Measurements from ENCODE around the gene TARBP1. TPM values are rescaled to one million over a fixed set of nuclear protein-coding genes. Genes with fewer than 3 reads are reported as not detected.

Gene TARBP1
- total RNA-seq, 6 donors from 2014 or later: 17.6 to 51.2 (median 25.8) TPM

DNA sequence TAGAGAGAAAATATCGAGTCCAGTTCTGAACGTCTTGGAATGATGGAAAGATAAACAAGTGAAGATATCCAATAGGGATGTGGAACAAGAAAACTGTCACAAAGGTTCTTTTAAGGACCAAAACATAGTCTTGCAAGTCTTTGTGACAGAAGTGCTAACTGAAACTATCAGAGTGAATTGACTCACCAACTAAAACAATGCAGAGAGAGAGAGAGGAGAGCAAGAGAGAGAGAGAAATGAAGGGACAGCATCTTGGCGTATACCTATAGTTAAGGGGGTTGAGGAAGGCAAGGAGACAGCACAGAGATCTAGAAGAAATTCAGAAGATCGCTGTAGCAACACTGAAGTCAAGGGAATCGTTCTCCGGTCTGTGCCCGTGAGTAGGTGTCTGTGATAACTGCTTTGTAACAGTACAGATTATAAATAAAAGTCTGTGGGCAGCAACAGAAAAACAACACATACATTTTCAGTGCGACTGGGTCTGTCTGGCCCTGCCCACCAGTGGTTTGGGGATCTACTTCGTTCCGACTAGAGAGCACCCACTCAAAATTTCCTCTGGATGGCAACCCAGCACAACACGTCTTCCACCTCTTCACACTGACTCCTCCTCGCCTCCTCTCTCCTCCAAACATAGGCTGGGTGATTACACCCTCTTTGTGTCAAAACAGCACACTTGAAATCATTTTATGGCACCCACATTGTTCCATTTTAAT, 110.5 kb downstream of the TARBP1 start:
- ATAC-seq (ENCODE audit: low FRiP score in 2 of 2) (no peak), DNase-seq (no peak)
- H3K4me3 ChIP-seq: no peak overlapping the region
- TF ChIP-seq, protein P1, sequence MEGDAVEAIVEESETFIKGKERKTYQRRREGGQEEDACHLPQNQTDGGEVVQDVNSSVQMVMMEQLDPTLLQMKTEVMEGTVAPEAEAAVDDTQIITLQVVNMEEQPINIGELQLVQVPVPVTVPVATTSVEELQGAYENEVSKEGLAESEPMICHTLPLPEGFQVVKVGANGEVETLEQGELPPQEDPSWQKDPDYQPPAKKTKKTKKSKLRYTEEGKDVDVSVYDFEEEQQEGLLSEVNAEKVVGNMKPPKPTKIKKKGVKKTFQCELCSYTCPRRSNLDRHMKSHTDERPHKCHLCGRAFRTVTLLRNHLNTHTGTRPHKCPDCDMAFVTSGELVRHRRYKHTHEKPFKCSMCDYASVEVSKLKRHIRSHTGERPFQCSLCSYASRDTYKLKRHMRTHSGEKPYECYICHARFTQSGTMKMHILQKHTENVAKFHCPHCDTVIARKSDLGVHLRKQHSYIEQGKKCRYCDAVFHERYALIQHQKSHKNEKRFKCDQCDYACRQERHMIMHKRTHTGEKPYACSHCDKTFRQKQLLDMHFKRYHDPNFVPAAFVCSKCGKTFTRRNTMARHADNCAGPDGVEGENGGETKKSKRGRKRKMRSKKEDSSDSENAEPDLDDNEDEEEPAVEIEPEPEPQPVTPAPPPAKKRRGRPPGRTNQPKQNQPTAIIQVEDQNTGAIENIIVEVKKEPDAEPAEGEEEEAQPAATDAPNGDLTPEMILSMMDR (IDR thresholded peaks at IDR 0.05): no peak
- TF ChIP-seq POLR2AphosphoS5 (IDR thresholded peaks at IDR 0.05) (no peak), POLR2A (IDR thresholded peaks at IDR 0.05) (no peak), EP300 (IDR thresholded peaks at IDR 0.05) (no peak)
- peaks cover 5 to 8% (median 7%) of the 10 kb centered on the region in 4 donors for H3K4me1 ChIP-seq
- H3K27ac ChIP-seq: no peak overlapping the region
- H3K9me3 ChIP-seq: no peaks in the 10 kb centered on the region
- H3K27me3 ChIP-seq: no peaks in the 10 kb centered on the region
- WGBS, 2 donors: 76 to 78% methylated on average over 12 of the region's 12 CpGs
- no peaks in the 10 kb centered on the region for H3K36me3 ChIP-seq

DNA sequence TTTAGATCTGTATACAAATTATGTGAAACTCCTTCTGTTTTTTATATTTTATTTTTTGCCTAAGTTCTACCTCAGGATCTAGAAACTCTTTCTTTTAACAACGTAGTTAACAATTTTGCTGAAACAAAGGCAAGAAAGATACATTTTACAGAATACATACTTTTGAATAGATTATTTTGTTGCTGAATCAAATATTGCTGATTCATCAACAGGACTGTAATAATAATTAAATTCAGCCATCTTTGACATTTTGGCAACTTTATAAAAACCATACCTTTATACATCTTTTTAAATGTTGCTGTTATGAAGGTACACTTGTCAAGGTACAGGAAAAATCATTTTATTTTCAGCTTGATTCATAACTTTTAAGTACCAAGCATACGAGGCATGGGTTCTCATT, 116.4 kb downstream of the TARBP1 start:
- WGBS, 2 donors: 84 to 86% methylated on average over 2 of the region's 2 CpGs
- H3K4me3 ChIP-seq: no peak overlapping the region
- no peaks in the 10 kb centered on the region for H3K9me3 ChIP-seq
- H3K36me3 ChIP-seq: no peaks in the 10 kb centered on the region
- DNase-seq (no peak), ATAC-seq (ENCODE audit: low FRiP score in 2 of 2) (no peak)
- H3K27ac ChIP-seq: no peak overlapping the region
- no peaks in the 10 kb centered on the region for H3K4me1 ChIP-seq
- H3K27me3 ChIP-seq: no peaks in the 10 kb centered on the region
- no peak for TF ChIP-seq POLR2A (IDR thresholded peaks at IDR 0.05)
- TF ChIP-seq, protein P1 (IDR thresholded peaks at IDR 0.05): no peak
- no peak for TF ChIP-seq POLR2AphosphoS5 (IDR thresholded peaks at IDR 0.05)
- no peak for TF ChIP-seq EP300 (IDR thresholded peaks at IDR 0.05)

DNA sequence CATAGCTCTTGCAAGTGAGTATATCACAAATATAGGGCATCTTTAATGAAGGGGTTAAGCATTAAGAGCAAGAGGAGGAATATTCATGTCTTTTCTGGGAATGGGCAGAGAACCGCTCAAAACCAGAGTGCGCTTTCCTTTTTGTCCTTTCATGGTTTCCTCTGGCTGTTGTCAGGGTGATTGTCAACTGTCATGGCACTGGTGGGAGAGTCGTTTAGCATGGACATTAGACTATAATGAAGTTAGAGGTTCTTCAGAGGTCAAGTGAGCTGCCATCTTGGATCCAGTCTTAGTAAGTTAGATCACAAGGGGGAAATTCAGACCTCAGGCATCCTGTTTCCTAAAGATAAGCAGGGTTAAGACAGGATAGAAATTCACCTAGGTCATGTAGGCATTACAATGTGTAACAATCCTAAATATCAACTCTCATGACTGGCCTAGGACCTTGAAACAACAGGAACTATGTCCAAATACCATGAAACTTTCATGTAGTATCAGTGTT, 117.8 kb downstream of the TARBP1 start:
- Histone ChIP-seq H3K36me3 (no peaks in the 10 kb centered on the region), H3K9me3 (no peaks in the 10 kb centered on the region), H3K27me3 (no peaks in the 10 kb centered on the region), H3K4me3 (no peak overlapping the region), H3K4me1 (no peaks in the 10 kb centered on the region), H3K27ac (no peak overlapping the region)
- DNase-seq (no peak), ATAC-seq (ENCODE audit: low FRiP score in 2 of 2) (no peak)
- 74 to 87% methylated on average over 3 of the region's 3 CpGs for WGBS, 2 donors
- TF ChIP-seq, protein P1 (IDR thresholded peaks at IDR 0.05): no peak
- no peak for TF ChIP-seq EP300 (IDR thresholded peaks at IDR 0.05)
- TF ChIP-seq POLR2AphosphoS5 (IDR thresholded peaks at IDR 0.05): no peak
- TF ChIP-seq POLR2A (IDR thresholded peaks at IDR 0.05): no peak

DNA sequence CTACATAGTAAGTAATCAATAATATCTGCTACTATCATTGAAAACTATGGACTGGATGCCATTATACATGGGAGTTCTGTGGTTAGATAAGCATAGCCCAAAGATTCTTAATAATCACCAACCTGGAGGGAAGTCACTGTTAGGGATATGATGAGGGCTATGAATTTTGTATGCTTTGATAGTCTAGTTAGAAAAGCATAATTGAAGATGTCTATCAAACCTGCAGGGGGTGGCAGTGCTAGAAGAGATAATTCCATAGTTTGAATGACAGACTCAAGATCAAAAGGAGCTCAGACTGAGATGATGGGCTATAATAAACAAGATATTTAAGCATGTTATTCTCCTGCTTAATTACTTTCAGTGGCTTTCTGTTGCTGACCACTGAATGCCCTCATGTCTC, 121.1 kb downstream of the TARBP1 start:
- no peaks in the 10 kb centered on the region for H3K27me3 ChIP-seq
- H3K27ac ChIP-seq: no peak overlapping the region
- TF ChIP-seq POLR2A (IDR thresholded peaks at IDR 0.05) (no peak), EP300 (IDR thresholded peaks at IDR 0.05) (no peak), POLR2AphosphoS5 (IDR thresholded peaks at IDR 0.05) (no peak)
- TF ChIP-seq, protein P1 (IDR thresholded peaks at IDR 0.05): no peak
- ATAC-seq (ENCODE audit: low FRiP score in 2 of 2) (no peak), DNase-seq (no peak)
- H3K4me3 ChIP-seq: no peak overlapping the region
- no peaks in the 10 kb centered on the region for H3K36me3 ChIP-seq
- no peaks in the 10 kb centered on the region for H3K4me1 ChIP-seq
- H3K9me3 ChIP-seq: no peaks in the 10 kb centered on the region
